Gastrocnemius medialis (tissue), 4 donors: ENCODE data around the gene GHRH.

ENCODE experiments used
- CTCF ChIP-seq, 5 experiments: fragments of 450-650 bp in 3 of 5; fragments of 200-600 bp in 2 of 5; sonication (generic) in 2 of 5; IDR thresholded peaks in 4 of 5; conservative IDR thresholded peaks in 1 of 5; 1 replicate in 4 of 5; 2 replicates in 1 of 5; pipeline ENCODE4 v1.5.1; 2016 to 2019; ENCODE audit warnings: antibody characterized with exemption in 5 of 5, mild to moderate bottlenecking in 3 of 5, moderate library complexity in 3 of 5
- POLR2A ChIP-seq, 2 donors: fragments of 450-650 bp; IDR thresholded peaks; one replicate each; pipeline ENCODE4 v1.6.1; 2017; ENCODE audit warnings: antibody characterized with exemption in 2 of 2, mild to moderate bottlenecking in 2 of 2, moderate library complexity in 2 of 2

GRCh38 chr20:37299718-37300528, 38.3 kb upstream of the GHRH start:
- no peak for TF ChIP-seq CTCF (IDR thresholded peaks at IDR 0.05 in 4 of 5, conservative IDR thresholded peaks at IDR 0.05 in 1 of 5)
- no peak for TF ChIP-seq POLR2A (IDR thresholded peaks at IDR 0.05)
